ENCODE data around the gene PGAP1. TPM values are rescaled to one million over a fixed set of nuclear protein-coding genes. Genes with fewer than 3 reads are reported as not detected.

The PGAP1 gene
- polyA plus RNA-seq, 1 of the 3 experiments (the other 2 are of a cell fraction) = 3.4 TPM

DNA sequence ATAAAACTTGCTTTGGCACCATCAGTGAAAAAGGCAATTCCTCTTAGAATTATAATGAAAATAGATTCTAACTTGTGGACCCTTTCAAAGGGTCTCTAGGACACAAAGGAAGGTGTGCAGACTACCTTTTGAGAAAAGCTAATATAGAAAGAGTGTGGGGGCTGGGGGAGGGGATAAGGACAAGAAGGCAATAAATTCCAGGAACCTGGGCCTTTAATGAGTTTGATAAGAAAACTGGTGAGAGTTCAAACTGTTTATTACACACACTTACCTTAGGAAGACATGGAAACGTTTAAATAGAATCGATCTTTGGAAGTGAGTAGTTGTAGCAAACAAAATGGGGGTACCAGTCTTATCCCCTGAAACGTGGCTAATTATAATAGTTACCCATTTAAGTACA is 39.6 kb upstream of the PGAP1 start:
- WGBS (ENCODE audit: low lambda C conversion rate) = 72% methylated on average over 3 of the region's 3 CpGs
- H3F3A ChIP-seq (replicated peaks; ENCODE audit: insufficient read depth) = no peaks in the 10 kb centered on the region
- no peak for DNase-seq
- no peak overlapping the region for H2AFZ ChIP-seq (ENCODE audit: low read depth)
- ChIA-PET POLR2A (no interaction called here), CTCF (no interaction called here)
- no peaks in the 10 kb centered on the region for H3K9me3 ChIP-seq
- H4K20me1 ChIP-seq (ENCODE audit: insufficient read depth) = no peaks in the 10 kb centered on the region
- no peaks in the 10 kb centered on the region for H3K4me1 ChIP-seq (ENCODE audit: control insufficient read depth in 1 of 2, insufficient read depth in 2 of 2, low read depth in 1 of 2, low read length in 1 of 2)
- H3K27me3 ChIP-seq (ENCODE audit: insufficient read depth) = no peaks in the 10 kb centered on the region
- H3K9ac ChIP-seq = no peak overlapping the region
- no peaks in the 10 kb centered on the region for H3K79me2 ChIP-seq (ENCODE audit: insufficient read depth)
- no peak overlapping the region for H3K4me2 ChIP-seq
- no peak overlapping the region for H3K4me3 ChIP-seq (ENCODE audit: low read depth in 2 of 2, low read length in 1 of 2)
- no peaks in the 10 kb centered on the region for H3K9me2 ChIP-seq
- no peaks in the 10 kb centered on the region for H3K36me3 ChIP-seq (replicated peaks in 1 of 2; ENCODE audit: control insufficient read depth in 1 of 2, insufficient read depth in 2 of 2, low read length in 1 of 2)
- H3K27ac ChIP-seq (ENCODE audit: low read depth in 2 of 2, low read length in 1 of 2) = no peak overlapping the region
- TF ChIP-seq EZH2phosphoT487 (IDR thresholded peaks at IDR 0.05; ENCODE audit: borderline replicate concordance, low read depth) (no peak), RCOR1 (IDR thresholded peaks at IDR 0.05; ENCODE audit: low read length) (no peak), TEAD4 (IDR thresholded peaks at IDR 0.05; ENCODE audit: borderline replicate concordance, insufficient read depth) (no peak), EP300 (IDR thresholded peaks at IDR 0.05; ENCODE audit: borderline replicate concordance in 1 of 2, low read depth in 1 of 2, low read length in 1 of 2) (no peak), GABPA (IDR thresholded peaks at IDR 0.05; ENCODE audit: low read depth) (no peak), CHD2 (IDR thresholded peaks at IDR 0.05; ENCODE audit: low read length, partially characterized antibody) (no peak), POLR2AphosphoS5 (IDR thresholded peaks at IDR 0.05; ENCODE audit: low read depth, low read length) (no peak), ELF1 (IDR thresholded peaks at IDR 0.05) (no peak), TCF12 (IDR thresholded peaks at IDR 0.05) (no peak), JUND (IDR thresholded peaks at IDR 0.05) (no peak), NFIC (IDR thresholded peaks at IDR 0.05; ENCODE audit: borderline replicate concordance) (no peak), GATA2 (CRISPR knock-in tag; IDR thresholded peaks at IDR 0.05) (no peak), FOXJ3 (CRISPR knock-in tag; IDR thresholded peaks at IDR 0.05) (no peak)
- TF ChIP-seq, protein P1, sequence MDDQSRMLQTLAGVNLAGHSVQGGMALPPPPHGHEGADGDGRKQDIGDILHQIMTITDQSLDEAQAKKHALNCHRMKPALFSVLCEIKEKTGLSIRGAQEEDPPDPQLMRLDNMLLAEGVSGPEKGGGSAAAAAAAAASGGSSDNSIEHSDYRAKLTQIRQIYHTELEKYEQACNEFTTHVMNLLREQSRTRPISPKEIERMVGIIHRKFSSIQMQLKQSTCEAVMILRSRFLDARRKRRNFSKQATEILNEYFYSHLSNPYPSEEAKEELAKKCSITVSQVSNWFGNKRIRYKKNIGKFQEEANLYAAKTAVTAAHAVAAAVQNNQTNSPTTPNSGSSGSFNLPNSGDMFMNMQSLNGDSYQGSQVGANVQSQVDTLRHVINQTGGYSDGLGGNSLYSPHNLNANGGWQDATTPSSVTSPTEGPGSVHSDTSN (IDR thresholded peaks at IDR 0.05) = no peak
- TF ChIP-seq, protein P2, sequence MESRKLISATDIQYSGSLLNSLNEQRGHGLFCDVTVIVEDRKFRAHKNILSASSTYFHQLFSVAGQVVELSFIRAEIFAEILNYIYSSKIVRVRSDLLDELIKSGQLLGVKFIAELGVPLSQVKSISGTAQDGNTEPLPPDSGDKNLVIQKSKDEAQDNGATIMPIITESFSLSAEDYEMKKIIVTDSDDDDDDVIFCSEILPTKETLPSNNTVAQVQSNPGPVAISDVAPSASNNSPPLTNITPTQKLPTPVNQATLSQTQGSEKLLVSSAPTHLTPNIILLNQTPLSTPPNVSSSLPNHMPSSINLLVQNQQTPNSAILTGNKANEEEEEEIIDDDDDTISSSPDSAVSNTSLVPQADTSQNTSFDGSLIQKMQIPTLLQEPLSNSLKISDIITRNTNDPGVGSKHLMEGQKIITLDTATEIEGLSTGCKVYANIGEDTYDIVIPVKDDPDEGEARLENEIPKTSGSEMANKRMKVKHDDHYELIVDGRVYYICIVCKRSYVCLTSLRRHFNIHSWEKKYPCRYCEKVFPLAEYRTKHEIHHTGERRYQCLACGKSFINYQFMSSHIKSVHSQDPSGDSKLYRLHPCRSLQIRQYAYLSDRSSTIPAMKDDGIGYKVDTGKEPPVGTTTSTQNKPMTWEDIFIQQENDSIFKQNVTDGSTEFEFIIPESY (IDR thresholded peaks at IDR 0.05; ENCODE audit: borderline replicate concordance, low read depth) = no peak
- TF ChIP-seq, protein P3, sequence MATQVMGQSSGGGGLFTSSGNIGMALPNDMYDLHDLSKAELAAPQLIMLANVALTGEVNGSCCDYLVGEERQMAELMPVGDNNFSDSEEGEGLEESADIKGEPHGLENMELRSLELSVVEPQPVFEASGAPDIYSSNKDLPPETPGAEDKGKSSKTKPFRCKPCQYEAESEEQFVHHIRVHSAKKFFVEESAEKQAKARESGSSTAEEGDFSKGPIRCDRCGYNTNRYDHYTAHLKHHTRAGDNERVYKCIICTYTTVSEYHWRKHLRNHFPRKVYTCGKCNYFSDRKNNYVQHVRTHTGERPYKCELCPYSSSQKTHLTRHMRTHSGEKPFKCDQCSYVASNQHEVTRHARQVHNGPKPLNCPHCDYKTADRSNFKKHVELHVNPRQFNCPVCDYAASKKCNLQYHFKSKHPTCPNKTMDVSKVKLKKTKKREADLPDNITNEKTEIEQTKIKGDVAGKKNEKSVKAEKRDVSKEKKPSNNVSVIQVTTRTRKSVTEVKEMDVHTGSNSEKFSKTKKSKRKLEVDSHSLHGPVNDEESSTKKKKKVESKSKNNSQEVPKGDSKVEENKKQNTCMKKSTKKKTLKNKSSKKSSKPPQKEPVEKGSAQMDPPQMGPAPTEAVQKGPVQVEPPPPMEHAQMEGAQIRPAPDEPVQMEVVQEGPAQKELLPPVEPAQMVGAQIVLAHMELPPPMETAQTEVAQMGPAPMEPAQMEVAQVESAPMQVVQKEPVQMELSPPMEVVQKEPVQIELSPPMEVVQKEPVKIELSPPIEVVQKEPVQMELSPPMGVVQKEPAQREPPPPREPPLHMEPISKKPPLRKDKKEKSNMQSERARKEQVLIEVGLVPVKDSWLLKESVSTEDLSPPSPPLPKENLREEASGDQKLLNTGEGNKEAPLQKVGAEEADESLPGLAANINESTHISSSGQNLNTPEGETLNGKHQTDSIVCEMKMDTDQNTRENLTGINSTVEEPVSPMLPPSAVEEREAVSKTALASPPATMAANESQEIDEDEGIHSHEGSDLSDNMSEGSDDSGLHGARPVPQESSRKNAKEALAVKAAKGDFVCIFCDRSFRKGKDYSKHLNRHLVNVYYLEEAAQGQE (IDR thresholded peaks at IDR 0.05; ENCODE audit: low read depth, low read length) = no peak
